Panc1 (cell line): Measurements from ENCODE around the gene TPGS1. TPM values are rescaled to one million over a fixed set of nuclear protein-coding genes. Genes with fewer than 3 reads are reported as not detected.

Source experiments
- ATAC-seq: fragments of 200-7000 bp; cut with Tn5 transposase; 2 replicates; pipeline ENCODE4 v1.9.1; 2020; ENCODE audit warnings: mild to moderate bottlenecking, moderate library complexity
- BruUV-seq: library from RNA; stranded (reverse); fragments of 400-500 nt; replicated peaks from 2 replicates; lab custom pipeline; 2021; lab: Mats Ljungman, UMichigan
- CTCF ChIA-PET: fragments of 300-600 bp; sonication (Branson Sonifier 250); formaldehyde crosslinking; loops from one replicate; lab custom pipeline; 2022; ENCODE audit warnings: antibody characterized with exemption; lab: Charles Lee
- POLR2A ChIA-PET: fragments of 300-600 bp; sonication (Branson Sonifier 250); formaldehyde crosslinking; loops from one replicate; lab custom pipeline; 2022; ENCODE audit warnings: antibody characterized with exemption; lab: Charles Lee
- DNase-seq: peaks from one replicate; pipeline ENCODE4 v3.0.0-alpha.2; 2010; ENCODE audit warnings: low read depth, low spot score
- H3K27ac ChIP-seq: 2 replicates; pipeline ENCODE4 v1.5.1; 2011; ENCODE audit warnings: mild to moderate bottlenecking, low read length, inconsistent platforms
- H3K27me3 ChIP-seq: fragments of 200-500 bp; sonication (Bioruptor generic); 2 replicates; pipeline ENCODE4 v1.6.0; 2014; ENCODE audit warnings: low read length, inconsistent platforms; ENCODE audit not compliant: control insufficient read depth, insufficient read depth
- H3K36me3 ChIP-seq: fragments of 200-500 bp; sonication (Bioruptor generic); 2 replicates; pipeline ENCODE4 v1.5.1; 2014; ENCODE audit warnings: inconsistent platforms, mild to moderate bottlenecking, low read length, moderate library complexity; ENCODE audit not compliant: control insufficient read depth, insufficient read depth
- H3K4me1 ChIP-seq: 2 replicates; pipeline ENCODE4 v1.5.1; 2011; ENCODE audit warnings: inconsistent platforms, mild to moderate bottlenecking, low read length, moderate library complexity; ENCODE audit not compliant: control insufficient read depth, insufficient read depth
- H3K4me3 ChIP-seq, 2 experiments: 2 replicates each; pipeline ENCODE4 v1.5.1; 2011 to 2012; ENCODE audit warnings: low read depth in 2 of 2, low read length in 2 of 2, mild to moderate bottlenecking in 2 of 2, inconsistent platforms in 1 of 2, moderate library complexity in 1 of 2
- H3K9me3 ChIP-seq: fragments of 200-500 bp; sonication (Bioruptor generic); 2 replicates; pipeline ENCODE4 v1.5.1; 2014; ENCODE audit warnings: low read depth, mild to moderate bottlenecking, inconsistent platforms, low read length, moderate library complexity; ENCODE audit not compliant: control insufficient read depth, insufficient read depth
- POLR2AphosphoS5 ChIP-seq: IDR thresholded peaks from 2 replicates; pipeline ENCODE4 v1.6.1; 2012; ENCODE audit warnings: mild to moderate bottlenecking, low read depth, low read length, moderate library complexity
- SIN3A ChIP-seq: IDR thresholded peaks from 2 replicates; pipeline ENCODE4 v1.6.1; 2012; ENCODE audit warnings: low read depth, mild to moderate bottlenecking, low read length, moderate library complexity, borderline replicate concordance; ENCODE audit not compliant: insufficient read depth
- TCF7L2 ChIP-seq: IDR thresholded peaks from 2 replicates; pipeline ENCODE4 v1.6.1; 2011; ENCODE audit warnings: mild to moderate bottlenecking, low read depth, low read length, inconsistent platforms
- in situ Hi-C: cut with HindIII; loops from 2 replicates; pipeline ENCODE4 v1.10.0; 2016; ENCODE audit warnings: low sequenced_read_pairs, low pct_unique_long_range_greater_than_20kb
- intact Hi-C: fragments of 100-400 bp; cut with micrococcal nuclease; formaldehyde crosslinking; loops from one replicate; pipeline ENCODE4 v1.10.0; 2022; ENCODE audit not compliant: unreplicated experiment
- total RNA-seq: library from RNA; stranded (reverse); gene quantifications from one replicate; pipeline ENCODE4 v1.2.1, GENCODE V29; 2021; ENCODE audit not compliant: unreplicated experiment
- TF ChIP-seq, protein P1 (sequence below): fragments of 450-650 bp; IDR thresholded peaks from 2 replicates; pipeline ENCODE4 v1.5.1; 2017; ENCODE audit warnings: mild to moderate bottlenecking
- TF ChIP-seq, protein P2 (sequence below), 2 experiments: IDR thresholded peaks; 2 replicates each; pipeline ENCODE4 v1.6.1; 2011 to 2012; ENCODE audit warnings: low read depth in 2 of 2, control low read depth in 1 of 2, low read length in 1 of 2, mild to moderate bottlenecking in 1 of 2, moderate library complexity in 1 of 2; ENCODE audit not compliant: insufficient read depth in 1 of 2

TPGS1 gene
- total RNA-seq, 1 experiment from 2014 or later, result 17.6 TPM

DNA sequence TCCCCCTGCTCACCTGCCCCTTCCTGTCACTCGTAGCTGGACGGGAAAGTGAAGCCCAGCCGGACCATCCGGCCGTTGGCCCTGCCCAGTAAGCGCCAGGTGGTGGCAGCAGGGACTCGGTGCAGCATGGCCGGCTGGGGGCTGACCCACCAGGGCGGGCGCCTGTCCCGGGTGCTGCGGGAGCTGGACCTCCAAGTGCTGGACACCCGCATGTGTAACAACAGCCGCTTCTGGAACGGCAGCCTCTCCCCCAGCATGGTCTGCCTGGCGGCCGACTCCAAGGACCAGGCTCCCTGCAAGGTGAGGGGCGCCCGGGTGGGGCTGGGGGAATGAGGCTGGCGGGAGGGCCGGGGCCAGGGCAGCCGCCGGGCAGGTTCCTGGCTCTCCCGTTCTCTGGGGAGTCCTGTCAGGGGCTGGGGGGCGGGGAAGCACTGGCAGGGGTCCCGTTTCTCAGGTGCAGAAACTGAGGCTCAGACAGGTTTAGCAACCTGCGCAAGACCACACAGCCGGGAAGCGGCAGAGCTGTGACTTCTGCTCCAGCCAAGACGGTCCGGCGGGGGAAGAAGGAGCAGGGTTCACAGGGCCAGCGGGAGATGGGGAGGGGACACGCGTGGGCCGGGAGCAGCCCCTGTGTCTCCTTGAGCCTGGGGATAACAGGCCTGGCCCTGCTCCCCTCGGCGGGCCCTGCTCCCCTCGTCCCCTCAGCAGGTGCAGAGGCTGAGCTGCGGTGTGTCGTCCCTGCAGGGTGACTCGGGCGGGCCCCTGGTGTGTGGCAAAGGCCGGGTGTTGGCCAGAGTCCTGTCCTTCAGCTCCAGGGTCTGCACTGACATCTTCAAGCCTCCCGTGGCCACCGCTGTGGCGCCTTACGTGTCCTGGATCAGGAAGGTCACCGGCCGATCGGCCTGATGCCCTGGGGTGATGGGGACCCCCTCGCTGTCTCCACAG lies 41.9 kb downstream of the TPGS1 start:
- ChIA-PET POLR2A (no interaction called here), CTCF (interaction anchor here (0.8 kb wide), 1 partner anchor 25 kb away, joined by 3 read pairs; no protein-coding TSS in a partner anchor)
- BruUV-seq, result no TSS peak
- TF ChIP-seq TCF7L2 (no peak), POLR2AphosphoS5 (no peak), SIN3A (no peak)
- TF ChIP-seq, protein P1, sequence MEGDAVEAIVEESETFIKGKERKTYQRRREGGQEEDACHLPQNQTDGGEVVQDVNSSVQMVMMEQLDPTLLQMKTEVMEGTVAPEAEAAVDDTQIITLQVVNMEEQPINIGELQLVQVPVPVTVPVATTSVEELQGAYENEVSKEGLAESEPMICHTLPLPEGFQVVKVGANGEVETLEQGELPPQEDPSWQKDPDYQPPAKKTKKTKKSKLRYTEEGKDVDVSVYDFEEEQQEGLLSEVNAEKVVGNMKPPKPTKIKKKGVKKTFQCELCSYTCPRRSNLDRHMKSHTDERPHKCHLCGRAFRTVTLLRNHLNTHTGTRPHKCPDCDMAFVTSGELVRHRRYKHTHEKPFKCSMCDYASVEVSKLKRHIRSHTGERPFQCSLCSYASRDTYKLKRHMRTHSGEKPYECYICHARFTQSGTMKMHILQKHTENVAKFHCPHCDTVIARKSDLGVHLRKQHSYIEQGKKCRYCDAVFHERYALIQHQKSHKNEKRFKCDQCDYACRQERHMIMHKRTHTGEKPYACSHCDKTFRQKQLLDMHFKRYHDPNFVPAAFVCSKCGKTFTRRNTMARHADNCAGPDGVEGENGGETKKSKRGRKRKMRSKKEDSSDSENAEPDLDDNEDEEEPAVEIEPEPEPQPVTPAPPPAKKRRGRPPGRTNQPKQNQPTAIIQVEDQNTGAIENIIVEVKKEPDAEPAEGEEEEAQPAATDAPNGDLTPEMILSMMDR, result no peak; the same call in 1 of the 2 replicates
- TF ChIP-seq, protein P2, sequence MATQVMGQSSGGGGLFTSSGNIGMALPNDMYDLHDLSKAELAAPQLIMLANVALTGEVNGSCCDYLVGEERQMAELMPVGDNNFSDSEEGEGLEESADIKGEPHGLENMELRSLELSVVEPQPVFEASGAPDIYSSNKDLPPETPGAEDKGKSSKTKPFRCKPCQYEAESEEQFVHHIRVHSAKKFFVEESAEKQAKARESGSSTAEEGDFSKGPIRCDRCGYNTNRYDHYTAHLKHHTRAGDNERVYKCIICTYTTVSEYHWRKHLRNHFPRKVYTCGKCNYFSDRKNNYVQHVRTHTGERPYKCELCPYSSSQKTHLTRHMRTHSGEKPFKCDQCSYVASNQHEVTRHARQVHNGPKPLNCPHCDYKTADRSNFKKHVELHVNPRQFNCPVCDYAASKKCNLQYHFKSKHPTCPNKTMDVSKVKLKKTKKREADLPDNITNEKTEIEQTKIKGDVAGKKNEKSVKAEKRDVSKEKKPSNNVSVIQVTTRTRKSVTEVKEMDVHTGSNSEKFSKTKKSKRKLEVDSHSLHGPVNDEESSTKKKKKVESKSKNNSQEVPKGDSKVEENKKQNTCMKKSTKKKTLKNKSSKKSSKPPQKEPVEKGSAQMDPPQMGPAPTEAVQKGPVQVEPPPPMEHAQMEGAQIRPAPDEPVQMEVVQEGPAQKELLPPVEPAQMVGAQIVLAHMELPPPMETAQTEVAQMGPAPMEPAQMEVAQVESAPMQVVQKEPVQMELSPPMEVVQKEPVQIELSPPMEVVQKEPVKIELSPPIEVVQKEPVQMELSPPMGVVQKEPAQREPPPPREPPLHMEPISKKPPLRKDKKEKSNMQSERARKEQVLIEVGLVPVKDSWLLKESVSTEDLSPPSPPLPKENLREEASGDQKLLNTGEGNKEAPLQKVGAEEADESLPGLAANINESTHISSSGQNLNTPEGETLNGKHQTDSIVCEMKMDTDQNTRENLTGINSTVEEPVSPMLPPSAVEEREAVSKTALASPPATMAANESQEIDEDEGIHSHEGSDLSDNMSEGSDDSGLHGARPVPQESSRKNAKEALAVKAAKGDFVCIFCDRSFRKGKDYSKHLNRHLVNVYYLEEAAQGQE (IDR thresholded peaks at IDR 0.05; ENCODE audit: insufficient read depth in 1 of 2, low read depth in 2 of 2, low read length in 1 of 2), result no peak
- Histone ChIP-seq H3K27me3 (no peaks in the 10 kb centered on the region), H3K36me3 (no peaks in the 10 kb centered on the region), H3K4me3 (no peak overlapping the region), H3K9me3 (no peaks in the 10 kb centered on the region), H3K4me1 (no peaks in the 10 kb centered on the region), H3K27ac (no peak overlapping the region)
- ATAC-seq (no peak), DNase-seq (no peak)
- intact Hi-C loops, result no loop called here
- in situ Hi-C loops, result no loop called here

- DNase-seq (no peak), ATAC-seq (no peak)
- Histone ChIP-seq H3K4me3 (no peak overlapping the region), H3K9me3 (no peaks in the 10 kb centered on the region), H3K27me3 (no peaks in the 10 kb centered on the region), H3K4me1 (peaks cover 3% of the 10 kb centered on the region; the same call in 1 of the 2 replicates), H3K27ac (no peak overlapping the region), H3K36me3 (no peaks in the 10 kb centered on the region)
- intact Hi-C loops (no loop called here), in situ Hi-C loops (no loop called here)
- ChIA-PET CTCF (interaction anchor here (0.7 kb wide), 1 partner anchor 173 kb away, joined by 7 read pairs; no protein-coding TSS in a partner anchor), POLR2A (interaction anchor here (0.7 kb wide), 1 partner anchor 10 kb away, joined by 7 read pairs; no protein-coding TSS in a partner anchor)
- TF ChIP-seq, protein P1, result no peak
- TF ChIP-seq, protein P2 (IDR thresholded peaks at IDR 0.05; ENCODE audit: insufficient read depth in 1 of 2, low read depth in 2 of 2, low read length in 1 of 2), result no peak
- no peak for TF ChIP-seq POLR2AphosphoS5
- no peak for TF ChIP-seq TCF7L2
- TF ChIP-seq SIN3A, result no peak
- BruUV-seq, result no TSS peak
These were observed 47.5 kb downstream of the TPGS1 start for GRCh38 chr19:554817-555216.
